T-cell (primary cell): ENCODE results near the gene TLE4. TPM values are rescaled to one million over a fixed set of nuclear protein-coding genes. Genes with fewer than 3 reads are reported as not detected.
A peak's percentile ranks its signal among the peaks of the same experiment; 100 is the strongest.

Source experiments
- ATAC-seq, 4 experiments: fragments of 200-7000 bp in 3 of 4; fragments of 150-1000 bp in 1 of 4; cut with Tn5 transposase; replicated peaks in 1 of 4; 1 replicate in 3 of 4; 2 replicates in 1 of 4; pipeline ENCODE4 v1.10.0; 2021; ENCODE audit warnings: moderate library complexity in 3 of 4, mild to moderate bottlenecking in 2 of 4, moderate number of reproducible peaks in 1 of 4
- CTCF ChIA-PET, 2 donors: fragments of 300-600 bp; sonication (Branson Sonifier 250); formaldehyde crosslinking; loops; one replicate each; lab custom pipeline; 2022; ENCODE audit warnings: antibody characterized with exemption in 2 of 2; lab: Charles Lee
- POLR2A ChIA-PET, 2 donors: fragments of 300-600 bp; sonication (Branson Sonifier 250); formaldehyde crosslinking; loops; one replicate each; lab custom pipeline; 2022; ENCODE audit warnings: antibody characterized with exemption in 2 of 2; lab: Charles Lee
- DNase-seq, 35 experiments: peaks; one replicate each; pipeline versions ENCODE4 v3.0.0 to v3.0.0-alpha.2; 2013 to 2023
- H3K27ac ChIP-seq: one replicate; pipeline ENCODE4 v1.5.1; 2013; ENCODE audit warnings: low read length
- H3K27me3 ChIP-seq, 2 experiments: replicated peaks in 1 of 2; 1 replicate in 1 of 2; 2 replicates in 1 of 2; pipeline versions ENCODE4 v1.6.1 to v1.7.0; 2013; ENCODE audit warnings: low read length in 1 of 2, mixed read lengths in 1 of 2; ENCODE audit not compliant: control insufficient read depth in 2 of 2, insufficient read depth in 2 of 2; ENCODE audit errors: extremely low read depth in 1 of 2
- H3K36me3 ChIP-seq, 2 donors: 1 replicate in 1 of 2; 2 replicates in 1 of 2; pipeline versions ENCODE4 v1.6.1 to v1.7.0; 2013; ENCODE audit warnings: low read length in 1 of 2; ENCODE audit not compliant: control insufficient read depth in 2 of 2, insufficient read depth in 1 of 2; ENCODE audit errors: extremely low read depth in 1 of 2
- H3K4me1 ChIP-seq, 2 experiments: 1 replicate in 1 of 2; 2 replicates in 1 of 2; pipeline versions ENCODE4 v1.6.1 to v1.7.0; 2013; ENCODE audit warnings: low read length in 2 of 2, mixed read lengths in 1 of 2; ENCODE audit not compliant: insufficient read depth in 2 of 2, control insufficient read depth in 1 of 2; ENCODE audit errors: extremely low read depth in 1 of 2
- H3K4me3 ChIP-seq, 2 donors: 1 replicate in 1 of 2; 2 replicates in 1 of 2; pipeline versions ENCODE4 v1.5.1 to v1.7.0; 2013; ENCODE audit warnings: mild to moderate bottlenecking in 2 of 2, low read length in 1 of 2, moderate library complexity in 1 of 2; ENCODE audit not compliant: control insufficient read depth in 1 of 2; ENCODE audit errors: extremely low read depth in 1 of 2
- H3K9me3 ChIP-seq: 2 replicates; pipeline ENCODE4 v1.7.0; 2013
- H3K27ac Mint-ChIP-seq, 2 donors: one replicate each; pipeline ENCODE4 v1.8.0; 2020 to 2021; ENCODE audit warnings: mild to moderate bottlenecking in 2 of 2, mixed read lengths in 2 of 2
- H3K27me3 Mint-ChIP-seq, 2 donors: one replicate each; pipeline ENCODE4 v1.8.0; 2021 to 2022; ENCODE audit warnings: mixed read lengths in 2 of 2
- H3K36me3 Mint-ChIP-seq: one replicate; pipeline ENCODE4 v1.8.0; 2021; ENCODE audit warnings: mixed read lengths
- H3K4me1 Mint-ChIP-seq, 3 donors: one replicate each; pipeline ENCODE4 v1.8.0; 2020 to 2022; ENCODE audit warnings: mixed read lengths in 3 of 3, mild to moderate bottlenecking in 1 of 3
- H3K4me3 Mint-ChIP-seq, 3 donors: one replicate each; pipeline ENCODE4 v1.8.0; 2020 to 2022; ENCODE audit warnings: mild to moderate bottlenecking in 3 of 3, mixed read lengths in 3 of 3, moderate library complexity in 3 of 3
- H3K9me3 Mint-ChIP-seq, 3 donors: one replicate each; pipeline ENCODE4 v1.8.0; 2020 to 2022; ENCODE audit warnings: mixed read lengths in 3 of 3
- WGBS: methylation state at CpG from one replicate; pipeline ENCODE4 v1.1.5; 2013; ENCODE audit warnings: missing lambda C conversion rate; ENCODE audit not compliant: insufficient coverage; 5-methylcytosine and 5-hydroxymethylcytosine counted together
- total RNA-seq, 35 experiments: library from RNA in 6 of 35; stranded (reverse) in 6 of 35; fragments of 120-200 nt in 1 of 35; gene quantifications; one replicate each; pipeline versions ENCODE4 v1.2.1 to v1.2.4 and lab custom pipeline; 2013 to 2026

TLE4 gene
- total RNA-seq, 5 donors from 2014 or later (not counting 1 experiment from before 2014, with no cell fraction given), result 65.9 to 138 (median 78.7) TPM

GRCh38 chr9:79667817-79668436, 96.2 kb downstream of the TLE4 start:
- H3K9me3 ChIP-seq, result no peaks in the 10 kb centered on the region
- no peak overlapping the region for H3K27ac Mint-ChIP-seq
- peaks cover 68% of the 10 kb centered on the region for H3K36me3 Mint-ChIP-seq
- no peaks in the 10 kb centered on the region for H3K27me3 ChIP-seq
- H3K4me3 Mint-ChIP-seq, result no peak overlapping the region
- 100% methylated on average over 3 of the region's 9 CpGs for WGBS
- ChIA-PET POLR2A (no interaction called here), CTCF (no interaction called here)
- H3K36me3 ChIP-seq, result peaks cover 6 to 9% of the 10 kb centered on the region in 2 donors
- peaks cover 4 to 10% of the 10 kb centered on the region in 2 experiments for H3K4me1 ChIP-seq
- DNase-seq (no peak), ATAC-seq (no peak)
- H3K4me3 ChIP-seq, result no peak overlapping the region
- H3K4me1 Mint-ChIP-seq, result peaks cover 57 to 72% (median 57%) of the 10 kb centered on the region in 3 donors
- no peaks in the 10 kb centered on the region for H3K27me3 Mint-ChIP-seq
- no peak overlapping the region for H3K27ac ChIP-seq
- no peaks in the 10 kb centered on the region for H3K9me3 Mint-ChIP-seq

DNA sequence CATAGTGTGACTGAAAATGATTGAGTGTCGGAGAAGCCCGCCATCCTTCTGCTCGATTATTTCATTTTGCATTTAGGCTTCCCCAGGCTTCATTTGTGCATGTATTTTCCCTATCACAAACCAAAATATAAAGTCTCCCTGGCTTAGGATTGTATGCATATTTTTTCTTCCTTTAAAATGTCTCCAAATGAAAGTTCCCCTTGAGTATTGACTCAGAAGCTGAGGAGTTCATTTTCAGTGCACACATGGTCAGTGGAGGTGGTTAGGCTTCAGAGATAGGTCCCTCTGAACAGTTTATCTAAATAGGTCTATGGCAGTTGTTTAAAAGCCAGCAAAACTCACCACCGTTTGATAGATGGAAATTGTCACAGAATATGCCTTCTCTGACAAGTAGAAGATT, 97.2 kb downstream of the TLE4 start:
- H3K9me3 Mint-ChIP-seq, result no peaks in the 10 kb centered on the region
- ChIA-PET POLR2A (no interaction called here), CTCF (no interaction called here)
- H3K27ac Mint-ChIP-seq, result no peak overlapping the region
- DNase-seq (no peak), ATAC-seq (no peak)
- H3K27me3 Mint-ChIP-seq, result no peaks in the 10 kb centered on the region
- H3K27ac ChIP-seq, result no peak overlapping the region
- peaks cover 6 to 9% of the 10 kb centered on the region in 2 donors for H3K36me3 ChIP-seq
- WGBS, result 94% methylated on average over 3 of the region's 4 CpGs
- peaks cover 7 to 8% of the 10 kb centered on the region in 2 experiments for H3K4me1 ChIP-seq
- no peaks in the 10 kb centered on the region for H3K27me3 ChIP-seq
- peaks cover 68% of the 10 kb centered on the region for H3K36me3 Mint-ChIP-seq
- no peak overlapping the region for H3K4me3 ChIP-seq
- H3K9me3 ChIP-seq, result no peaks in the 10 kb centered on the region
- H3K4me1 Mint-ChIP-seq, result peaks cover 60 to 74% (median 61%) of the 10 kb centered on the region in 3 donors
- no peak overlapping the region for H3K4me3 Mint-ChIP-seq

GRCh38 chr9:79670269-79670961, 98.7 kb downstream of the TLE4 start:
- Mint-ChIP-seq H3K4me3 (no peak overlapping the region), H3K27ac (peak overlapping the region in 1 of 2 donors; percentile 46), H3K27me3 (no peaks in the 10 kb centered on the region), H3K4me1 (peaks cover 55 to 72% (median 65%) of the 10 kb centered on the region in 3 donors), H3K36me3 (peaks cover 70% of the 10 kb centered on the region), H3K9me3 (no peaks in the 10 kb centered on the region)
- no peak overlapping the region for H3K4me3 ChIP-seq
- no CpG with 5 or more reads among the region's 3 CpGs for WGBS
- ChIA-PET CTCF (interaction anchor here in 1 of 2 donors (0.8 kb wide), 1 partner anchor 310 kb away, joined by 3 read pairs; no protein-coding TSS in a partner anchor), POLR2A (interaction anchor here in 1 of 2 donors (0.5 kb wide), 1 partner anchor 34 kb away, joined by 8 read pairs; no protein-coding TSS in a partner anchor)
- peaks cover 5 to 12% of the 10 kb centered on the region in 2 experiments for H3K4me1 ChIP-seq
- peaks cover 2 to 6% of the 10 kb centered on the region in 2 donors for H3K36me3 ChIP-seq
- DNase-seq (no peak), ATAC-seq (no peak)
- no peaks in the 10 kb centered on the region for H3K27me3 ChIP-seq
- H3K27ac ChIP-seq, result no peak overlapping the region
- no peaks in the 10 kb centered on the region for H3K9me3 ChIP-seq

GRCh38 chr9:79671558-79671957, 99.8 kb downstream of the TLE4 start:
- Histone ChIP-seq H3K36me3 (peaks cover 2 to 6% of the 10 kb centered on the region in 2 donors), H3K27me3 (no peaks in the 10 kb centered on the region), H3K4me3 (no peak overlapping the region), H3K9me3 (no peaks in the 10 kb centered on the region), H3K4me1 (peaks cover 5 to 12% of the 10 kb centered on the region in 2 experiments), H3K27ac (no peak overlapping the region)
- ChIA-PET POLR2A (interaction anchor here in 1 of 2 donors (0.5 kb wide), 1 partner anchor 46 kb away, joined by 3 read pairs; no protein-coding TSS in a partner anchor), CTCF (interaction anchor here in 1 of 2 donors (0.8 kb wide), 1 partner anchor 308 kb away, joined by 3 read pairs; no protein-coding TSS in a partner anchor)
- peaks cover 72% of the 10 kb centered on the region for H3K36me3 Mint-ChIP-seq
- DNase-seq (no peak), ATAC-seq (peak in 1 of 4 experiments; percentile 18)
- peaks cover 52 to 67% (median 63%) of the 10 kb centered on the region in 3 donors for H3K4me1 Mint-ChIP-seq
- no peaks in the 10 kb centered on the region for H3K27me3 Mint-ChIP-seq
- WGBS, result no CpG with 5 or more reads among the region's 2 CpGs
- no peak overlapping the region for H3K4me3 Mint-ChIP-seq
- no peak overlapping the region for H3K27ac Mint-ChIP-seq
- no peaks in the 10 kb centered on the region for H3K9me3 Mint-ChIP-seq

DNA sequence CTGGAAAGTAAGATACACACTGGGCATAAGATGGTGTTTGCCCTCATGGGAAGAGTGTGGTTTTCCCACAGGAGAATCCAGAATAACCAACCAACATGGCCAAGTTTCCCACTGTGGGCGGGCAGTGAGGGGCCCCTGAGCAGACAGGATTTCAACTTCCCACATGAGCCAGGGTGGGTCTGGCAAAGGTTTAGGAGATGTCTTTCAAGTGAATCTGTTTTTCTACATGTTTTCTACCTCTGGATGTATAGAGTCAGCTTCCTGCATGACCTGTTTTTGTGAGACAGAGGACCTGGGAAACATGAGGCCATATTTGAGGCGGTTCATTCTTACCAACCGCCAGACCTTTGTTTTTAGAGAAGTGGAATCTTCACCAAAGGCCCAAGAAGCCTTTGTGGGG, 100.5 kb downstream of the TLE4 start:
- ChIA-PET CTCF (no interaction called here), POLR2A (interaction anchor here in 1 of 2 donors (0.6 kb wide), 1 partner anchor 18 kb away, joined by 3 read pairs; no protein-coding TSS in a partner anchor)
- Mint-ChIP-seq H3K4me3 (no peak overlapping the region), H3K36me3 (peaks cover 68% of the 10 kb centered on the region), H3K9me3 (no peaks in the 10 kb centered on the region), H3K27ac (no peak overlapping the region), H3K27me3 (no peaks in the 10 kb centered on the region), H3K4me1 (peaks cover 52 to 67% (median 63%) of the 10 kb centered on the region in 3 donors)
- ATAC-seq (no peak), DNase-seq (no peak)
- no peak overlapping the region for H3K27ac ChIP-seq
- no peaks in the 10 kb centered on the region for H3K27me3 ChIP-seq
- no peak overlapping the region for H3K4me3 ChIP-seq
- WGBS, result no CpG with 5 or more reads among the region's 3 CpGs
- no peaks in the 10 kb centered on the region for H3K9me3 ChIP-seq
- H3K36me3 ChIP-seq, result peaks cover 0 to 6% of the 10 kb centered on the region in 2 donors
- H3K4me1 ChIP-seq, result peaks cover 5 to 12% of the 10 kb centered on the region in 2 experiments

DNA sequence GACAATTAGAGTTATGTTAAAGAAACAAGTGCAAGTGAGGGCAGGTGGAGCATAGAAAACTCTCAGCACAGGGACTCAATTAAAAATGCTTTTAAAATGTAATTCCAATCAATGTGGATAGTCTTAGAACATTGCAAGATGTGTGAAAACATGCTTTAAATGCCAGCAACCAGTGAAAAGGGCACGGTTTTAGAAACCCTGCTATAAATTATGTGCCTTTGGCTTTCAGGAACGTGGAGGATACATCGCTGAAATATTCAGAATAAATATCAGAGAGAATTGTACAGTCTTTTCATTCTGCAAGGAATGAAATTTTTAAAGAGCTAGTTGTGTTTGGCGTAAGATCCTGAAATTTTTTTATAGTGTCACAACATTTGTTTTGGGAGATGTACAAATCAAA, 101.1 kb downstream of the TLE4 start:
- ATAC-seq (no peak), DNase-seq (no peak)
- Mint-ChIP-seq H3K4me1 (peaks cover 52 to 62% (median 60%) of the 10 kb centered on the region in 3 donors), H3K4me3 (no peak overlapping the region), H3K27ac (no peak overlapping the region), H3K9me3 (no peaks in the 10 kb centered on the region), H3K27me3 (no peaks in the 10 kb centered on the region), H3K36me3 (peaks cover 69% of the 10 kb centered on the region)
- no peak overlapping the region for H3K4me3 ChIP-seq
- CTCF ChIA-PET, result no interaction called here
- no peaks in the 10 kb centered on the region for H3K27me3 ChIP-seq
- peaks cover 0 to 2% of the 10 kb centered on the region in 2 donors for H3K36me3 ChIP-seq
- H3K9me3 ChIP-seq, result no peaks in the 10 kb centered on the region
- POLR2A ChIA-PET, result interaction anchor here in 1 of 2 donors (0.6 kb wide), 1 partner anchor 19 kb away, joined by 3 read pairs; no protein-coding TSS in a partner anchor
- 75% methylated on average over 1 of the region's 4 CpGs for WGBS
- H3K27ac ChIP-seq, result no peak overlapping the region
- peaks cover 5 to 12% of the 10 kb centered on the region in 2 experiments for H3K4me1 ChIP-seq
